Activated CD8-positive, alpha-beta memory T cell treated with anti-CD3 and anti-CD28 coated beads for 4 hours (primary cell): ENCODE measurements around the gene NLGN4X.

Experiments
- DNase-seq, 2 donors: peaks; one replicate each; pipeline ENCODE4 v3.0.0-alpha.2; 2020; ENCODE audit warnings: low read depth in 2 of 2

NLGN4X gene

DNA sequence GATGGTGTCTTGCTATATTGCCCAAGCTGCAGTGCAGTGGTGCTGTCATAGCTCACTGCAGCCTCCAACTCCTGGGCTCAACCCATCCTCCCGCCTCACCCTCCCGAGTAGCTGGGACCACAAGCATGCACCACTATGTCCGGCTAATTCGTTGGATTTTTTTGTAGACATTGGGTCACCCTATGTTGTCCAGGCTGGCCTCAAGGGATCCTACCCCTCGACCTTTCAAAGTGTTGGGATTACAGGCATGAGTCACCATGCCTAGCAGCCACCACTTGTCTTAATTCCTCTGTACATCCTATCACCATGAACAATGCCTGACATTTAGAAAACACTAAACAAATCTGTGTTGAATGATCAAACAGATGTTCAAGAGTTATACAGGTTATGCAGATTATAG, 76.7 kb downstream of the NLGN4X start:
- no peak for DNase-seq

- DNase-seq = no peak
These were observed 79.4 kb downstream of the NLGN4X start for GRCh38 chrX:6149060-6149872.

- DNase-seq = no peak
These were observed 94.4 kb downstream of the NLGN4X start for GRCh38 chrX:6134255-6134654.

GRCh38 chrX:6132970-6133369, 95.7 kb downstream of the NLGN4X start:
- DNase-seq = no peak

- no peak for DNase-seq
These were observed 97.4 kb downstream of the NLGN4X start for GRCh38 chrX:6131287-6131686.

DNA sequence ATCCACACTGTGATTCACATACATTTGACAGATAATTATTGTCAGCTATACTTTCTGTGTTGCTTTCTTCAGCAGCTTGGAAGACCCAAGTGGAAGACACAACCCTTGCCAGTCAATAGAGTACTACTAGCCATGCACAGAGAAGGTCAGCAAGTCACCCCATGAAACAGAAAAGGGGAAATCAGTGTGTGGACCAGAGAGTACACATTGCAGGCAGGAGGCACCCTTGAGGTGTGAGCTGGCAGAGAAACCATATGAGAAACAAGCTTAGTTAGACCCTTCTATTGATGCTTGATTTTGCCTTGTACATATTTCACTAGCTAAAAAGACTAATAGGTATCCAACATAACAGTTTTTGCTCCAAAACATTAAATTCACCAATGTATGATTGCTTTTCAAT, 99.5 kb downstream of the NLGN4X start:
- DNase-seq = no peak

GRCh38 chrX:6120329-6120728, 108.3 kb downstream of the NLGN4X start:
- no peak for DNase-seq

GRCh38 chrX:6095469-6095868, 133.2 kb downstream of the NLGN4X start:
- DNase-seq = no peak

- no peak for DNase-seq
These were observed 154.1 kb downstream of the NLGN4X start for GRCh38 chrX:6074532-6074931.

DNA sequence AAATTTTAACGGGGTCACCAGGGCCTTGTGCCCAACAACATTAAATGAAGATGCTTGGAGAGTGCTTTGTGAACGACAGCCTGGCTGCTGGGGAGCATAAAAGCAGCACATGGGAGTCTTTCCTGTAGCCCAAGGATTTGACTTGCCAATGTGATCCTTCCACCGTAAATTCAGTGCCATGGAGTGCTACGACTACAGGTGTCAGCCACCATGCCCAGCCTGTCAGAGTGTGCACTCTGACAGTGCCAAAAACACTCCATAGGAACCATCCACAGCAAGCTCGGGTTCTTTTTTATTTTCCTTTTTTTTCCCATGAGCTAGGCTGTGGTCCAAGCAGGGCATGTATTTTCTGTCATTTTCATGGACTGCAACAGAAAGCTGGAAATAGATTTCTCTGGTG, 156.9 kb downstream of the NLGN4X start:
- no peak for DNase-seq

GRCh38 chrX:6067600-6067999, 161.1 kb downstream of the NLGN4X start:
- DNase-seq = no peak

GRCh38 chrX:6053141-6053540, 175.5 kb downstream of the NLGN4X start:
- DNase-seq = no peak

- no peak for DNase-seq
These were observed 176.4 kb downstream of the NLGN4X start for GRCh38 chrX:6052111-6052745.

GRCh38 chrX:6049132-6049531, 179.5 kb downstream of the NLGN4X start:
- DNase-seq = no peak

- DNase-seq = no peak
These were observed 187.0 kb downstream of the NLGN4X start for GRCh38 chrX:6041630-6042029.

DNA sequence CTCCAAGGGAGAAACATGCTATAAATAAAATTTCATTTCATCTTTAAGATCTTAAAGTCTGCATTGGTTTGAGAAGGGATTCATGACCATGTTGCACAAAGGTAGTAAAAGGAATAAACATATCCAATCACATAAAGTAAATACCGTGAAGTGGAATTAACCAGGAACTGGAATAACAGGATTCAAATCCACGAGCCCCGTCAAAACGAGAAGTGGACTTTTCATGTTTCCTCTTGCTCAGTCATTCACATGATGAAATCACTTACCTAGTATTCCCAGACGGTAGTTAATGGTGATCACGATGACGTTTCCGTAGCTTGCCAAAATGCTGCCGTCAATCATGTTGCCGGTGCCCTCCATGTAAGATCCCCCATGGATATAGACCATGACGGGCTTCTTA, 199.7 kb downstream of the NLGN4X start:
- DNase-seq = no peak

GRCh38 chrX:6026980-6027379, 201.7 kb downstream of the NLGN4X start:
- no peak for DNase-seq

DNA sequence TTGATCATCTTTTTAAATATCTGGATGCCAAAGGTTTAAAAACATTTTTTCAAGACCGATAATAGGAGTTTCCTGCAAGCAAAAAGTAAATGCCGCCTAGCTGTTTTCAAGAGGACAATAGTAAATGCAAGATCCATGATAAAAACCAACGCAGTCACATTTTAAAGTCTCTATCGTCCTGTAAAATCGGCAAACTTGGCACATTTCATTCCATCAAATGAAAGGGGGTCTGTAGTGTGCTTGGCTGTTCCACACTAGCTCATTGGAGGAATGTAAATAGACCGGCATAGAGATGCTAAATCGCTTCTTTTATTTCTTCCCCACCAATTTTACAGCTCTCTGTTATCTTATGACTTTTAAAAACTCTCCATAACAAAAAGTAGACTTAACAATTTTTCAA, 202.2 kb downstream of the NLGN4X start:
- DNase-seq = no peak

- DNase-seq = no peak
These were observed 204.5 kb downstream of the NLGN4X start for GRCh38 chrX:6024204-6024603.

DNA sequence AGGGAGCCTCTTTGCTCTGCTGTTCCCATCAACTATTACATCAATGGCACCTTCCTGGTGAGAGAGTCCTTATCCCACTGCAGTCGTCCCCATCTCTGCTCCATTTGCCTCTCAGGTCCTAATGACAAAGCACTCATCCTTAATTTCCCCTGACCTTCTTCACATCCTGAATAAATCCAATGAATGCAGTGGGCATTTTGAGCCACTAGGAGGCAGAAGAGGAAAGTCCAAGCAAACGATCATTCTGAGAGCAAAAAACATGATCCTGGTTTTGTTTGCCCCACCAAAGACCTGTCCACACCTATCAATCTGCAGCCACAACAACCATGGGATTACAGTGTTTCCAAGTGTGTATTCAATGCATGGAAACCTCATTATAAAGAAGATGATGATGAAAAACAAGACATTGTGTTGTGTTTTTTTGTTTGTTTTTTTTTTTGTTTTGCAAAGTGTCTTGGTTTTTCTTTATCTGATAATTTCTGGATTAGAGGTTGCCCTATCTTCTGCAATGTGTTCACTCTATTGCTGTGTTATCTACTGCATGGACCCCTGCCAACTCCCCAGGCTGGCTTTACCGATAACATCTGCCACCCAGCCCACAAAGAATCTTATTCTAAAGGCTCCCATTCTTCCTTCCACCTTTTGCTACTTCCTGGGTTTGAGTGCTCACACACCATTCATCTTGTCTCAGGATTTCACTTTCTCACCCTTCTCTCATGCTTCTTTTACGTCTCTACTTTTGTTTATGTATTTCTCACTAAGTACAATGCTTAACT, 207.2 kb downstream of the NLGN4X start:
- DNase-seq = no peak

GRCh38 chrX:6019076-6019475, 209.6 kb downstream of the NLGN4X start:
- no peak for DNase-seq

DNA sequence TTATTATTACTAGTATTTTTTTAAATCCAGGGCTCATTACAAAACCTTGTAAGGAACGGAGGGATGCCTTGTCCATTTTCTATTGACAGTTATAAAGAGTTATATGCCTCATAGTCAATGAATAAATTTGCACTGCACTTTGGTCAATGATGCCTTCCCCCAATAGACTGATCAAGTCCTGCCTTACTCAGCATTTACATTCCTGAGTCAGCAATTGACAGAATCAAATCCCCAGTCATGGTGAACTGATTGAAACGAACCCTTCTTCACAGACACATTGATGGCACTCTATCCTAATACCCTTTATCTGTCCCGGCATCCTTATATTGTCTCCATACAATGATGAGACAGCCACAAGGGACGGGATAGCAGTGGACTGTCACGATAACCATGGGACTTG, 213.2 kb downstream of the NLGN4X start:
- DNase-seq = no peak

GRCh38 chrX:6012357-6012756, 216.3 kb downstream of the NLGN4X start:
- DNase-seq = no peak
